Measurements from ENCODE around the gene MED26.

DNA sequence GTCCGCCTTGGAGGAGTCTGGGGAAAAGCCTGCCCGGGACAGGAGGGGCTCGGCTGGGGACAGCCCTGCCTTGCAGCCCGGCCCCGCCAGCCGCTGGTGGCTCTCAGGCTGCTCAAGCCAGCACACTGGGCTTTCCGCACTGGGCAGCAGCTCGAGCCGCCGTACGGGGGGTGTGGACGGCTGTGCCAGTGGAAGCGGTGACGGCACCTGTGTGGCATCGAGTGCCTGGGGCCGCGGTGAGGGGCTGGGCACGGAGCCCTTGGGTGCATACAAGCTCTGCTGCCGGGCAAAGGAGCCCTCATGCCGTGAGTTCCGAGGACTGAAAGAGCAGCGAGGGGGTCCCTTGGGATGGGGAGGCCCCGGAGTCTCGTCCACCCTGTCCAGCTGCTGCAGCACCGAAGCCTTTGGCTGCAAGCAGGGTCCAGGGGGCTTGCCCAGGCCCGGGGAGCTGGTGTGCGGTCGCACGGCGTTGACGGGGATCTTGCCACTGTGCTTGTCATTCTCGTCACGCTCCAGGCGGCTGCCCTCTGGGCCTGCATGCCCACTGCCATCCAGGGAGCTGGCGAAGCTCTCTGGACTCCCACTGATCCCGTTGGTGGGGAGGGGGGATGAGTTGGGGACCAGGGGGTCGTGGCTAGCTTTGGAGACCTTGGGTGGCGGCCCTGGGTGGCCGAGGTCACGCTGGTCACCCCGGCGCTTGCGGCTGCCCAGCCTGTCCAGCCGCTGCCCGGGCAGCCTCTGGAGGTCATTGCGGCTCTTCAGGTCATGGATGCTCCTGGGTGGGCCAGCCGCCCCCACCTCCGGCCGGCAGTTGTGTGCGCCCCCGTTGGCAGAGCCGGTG, 51.1 kb downstream of the MED26 start:
- no peak for TF ChIP-seq POLR2A (IDR thresholded peaks at IDR 0.05)
- TF ChIP-seq, protein P1, sequence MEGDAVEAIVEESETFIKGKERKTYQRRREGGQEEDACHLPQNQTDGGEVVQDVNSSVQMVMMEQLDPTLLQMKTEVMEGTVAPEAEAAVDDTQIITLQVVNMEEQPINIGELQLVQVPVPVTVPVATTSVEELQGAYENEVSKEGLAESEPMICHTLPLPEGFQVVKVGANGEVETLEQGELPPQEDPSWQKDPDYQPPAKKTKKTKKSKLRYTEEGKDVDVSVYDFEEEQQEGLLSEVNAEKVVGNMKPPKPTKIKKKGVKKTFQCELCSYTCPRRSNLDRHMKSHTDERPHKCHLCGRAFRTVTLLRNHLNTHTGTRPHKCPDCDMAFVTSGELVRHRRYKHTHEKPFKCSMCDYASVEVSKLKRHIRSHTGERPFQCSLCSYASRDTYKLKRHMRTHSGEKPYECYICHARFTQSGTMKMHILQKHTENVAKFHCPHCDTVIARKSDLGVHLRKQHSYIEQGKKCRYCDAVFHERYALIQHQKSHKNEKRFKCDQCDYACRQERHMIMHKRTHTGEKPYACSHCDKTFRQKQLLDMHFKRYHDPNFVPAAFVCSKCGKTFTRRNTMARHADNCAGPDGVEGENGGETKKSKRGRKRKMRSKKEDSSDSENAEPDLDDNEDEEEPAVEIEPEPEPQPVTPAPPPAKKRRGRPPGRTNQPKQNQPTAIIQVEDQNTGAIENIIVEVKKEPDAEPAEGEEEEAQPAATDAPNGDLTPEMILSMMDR (IDR thresholded peaks at IDR 0.05): no peak
